ENCODE results near the gene HTR3B.
A peak's percentile ranks its signal among the peaks of the same experiment; 100 is the strongest.

Gene HTR3B

GRCh38 chr11:113949891-113950290, 45.3 kb downstream of the HTR3B start:
- DNase-seq: no peak

DNA sequence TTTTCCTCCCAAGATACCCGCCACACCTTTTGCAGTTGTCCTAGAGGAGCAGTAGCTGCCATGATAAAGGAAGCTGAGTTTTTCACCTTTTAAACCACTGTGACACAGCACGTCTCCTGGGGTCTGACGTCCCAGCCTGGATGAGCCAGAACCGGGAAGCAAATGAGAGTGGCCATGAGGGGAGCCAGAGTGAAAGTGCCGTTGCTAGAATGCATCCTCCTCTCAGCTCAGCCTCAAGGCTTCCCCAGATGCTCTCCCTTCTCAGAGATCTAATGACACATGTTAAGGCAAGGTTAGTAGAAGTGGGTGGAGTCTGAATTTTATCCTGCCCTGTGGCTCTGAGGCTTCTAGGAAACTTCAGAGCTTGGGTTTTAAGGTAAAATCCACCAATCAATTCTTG, 46.9 kb downstream of the HTR3B start:
- DNase-seq: no peak

DNA sequence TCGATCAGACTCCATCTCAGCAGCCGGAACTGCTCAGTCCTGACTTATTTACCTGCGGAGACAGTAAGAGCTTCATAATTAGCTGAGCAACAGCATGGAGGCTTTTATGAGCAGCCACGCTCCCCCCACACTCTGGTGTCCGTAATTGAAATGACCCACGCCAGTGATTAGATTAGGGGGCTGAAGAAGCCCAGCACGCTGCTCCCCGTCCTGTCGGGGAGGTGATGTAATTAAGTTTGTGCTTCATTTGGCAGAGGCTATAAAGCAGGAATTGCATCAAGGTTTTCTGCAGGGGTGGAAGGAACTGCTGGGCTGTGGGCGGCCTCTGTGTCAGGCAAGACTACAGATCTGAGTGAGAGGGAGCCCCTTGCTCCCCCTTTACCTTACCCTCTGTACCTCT, 47.5 kb downstream of the HTR3B start:
- no peak for DNase-seq

GRCh38 chr11:113952588-113952987, 48.0 kb downstream of the HTR3B start:
- DNase-seq: no peak

GRCh38 chr11:113954235-113954634, 49.6 kb downstream of the HTR3B start:
- DNase-seq: no peak

DNA sequence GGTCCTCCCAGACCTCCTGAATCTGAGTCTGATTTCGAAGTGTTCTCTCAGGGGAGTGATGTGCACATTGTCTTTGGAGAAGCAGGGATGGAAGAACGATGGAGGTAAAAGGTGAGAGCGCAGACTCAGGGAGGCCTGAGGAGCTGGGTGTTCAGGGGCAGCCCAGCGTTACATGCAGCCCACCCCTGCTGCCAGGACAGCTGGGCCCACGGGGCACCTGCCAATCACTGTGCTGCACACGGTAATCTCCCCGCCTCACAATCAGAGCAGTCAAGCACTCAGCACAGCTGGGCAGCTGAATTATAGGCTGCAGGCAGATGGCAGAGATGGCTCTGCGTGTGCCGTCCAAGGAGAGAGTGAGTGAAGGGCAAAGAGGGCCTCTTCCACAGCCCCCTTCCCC, 52.4 kb downstream of the HTR3B start:
- no peak for DNase-seq

DNA sequence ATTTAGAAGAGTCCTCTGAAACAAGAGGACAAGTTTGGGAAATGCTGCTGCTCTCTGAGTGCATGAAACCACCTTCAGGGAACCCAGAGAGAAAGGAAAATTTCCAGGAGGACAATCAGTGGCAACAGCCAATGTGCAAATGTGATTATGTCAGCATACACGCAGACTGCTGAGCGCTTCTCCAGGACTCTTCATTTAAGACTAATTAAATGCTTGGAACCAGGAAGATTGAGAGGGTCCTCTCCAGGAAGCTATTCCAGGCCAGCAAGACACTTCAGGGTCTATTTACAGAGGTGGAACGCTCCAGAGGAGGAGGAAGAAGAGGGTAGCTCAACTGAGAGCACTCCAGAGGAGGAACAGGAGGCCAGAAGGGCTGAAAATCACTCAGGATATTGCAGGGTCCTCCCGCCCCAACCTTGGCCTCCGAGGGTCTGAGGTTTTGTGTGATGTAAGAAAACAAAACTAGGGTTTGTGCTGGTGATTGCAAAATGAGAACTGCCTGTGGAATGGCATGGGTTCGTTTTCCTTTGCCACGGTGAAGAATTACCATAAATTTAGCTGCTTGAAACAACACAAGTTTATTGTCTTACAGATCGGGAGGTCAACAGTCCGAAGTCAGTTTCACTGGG, 56.2 kb downstream of the HTR3B start:
- no peak for DNase-seq

DNA sequence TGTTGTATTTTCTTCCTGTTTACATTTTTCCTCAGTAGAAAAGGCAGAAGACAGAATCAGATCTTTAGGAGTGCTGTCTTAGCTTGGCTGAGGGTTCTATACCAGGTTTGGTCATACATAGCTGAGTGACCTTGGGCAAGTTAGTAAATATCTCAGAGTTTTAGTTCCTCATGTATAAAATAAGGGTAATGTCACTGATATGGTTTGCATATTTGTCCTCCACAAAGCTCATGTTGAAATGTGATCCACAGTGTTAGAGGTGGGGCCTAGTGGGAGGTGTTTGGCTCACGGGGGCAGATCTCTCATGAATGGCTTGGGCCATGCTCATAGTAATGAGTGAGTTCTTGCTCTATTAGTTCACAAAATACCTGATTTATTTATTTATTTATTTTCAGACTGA, 62.8 kb downstream of the HTR3B start:
- no peak for DNase-seq

DNA sequence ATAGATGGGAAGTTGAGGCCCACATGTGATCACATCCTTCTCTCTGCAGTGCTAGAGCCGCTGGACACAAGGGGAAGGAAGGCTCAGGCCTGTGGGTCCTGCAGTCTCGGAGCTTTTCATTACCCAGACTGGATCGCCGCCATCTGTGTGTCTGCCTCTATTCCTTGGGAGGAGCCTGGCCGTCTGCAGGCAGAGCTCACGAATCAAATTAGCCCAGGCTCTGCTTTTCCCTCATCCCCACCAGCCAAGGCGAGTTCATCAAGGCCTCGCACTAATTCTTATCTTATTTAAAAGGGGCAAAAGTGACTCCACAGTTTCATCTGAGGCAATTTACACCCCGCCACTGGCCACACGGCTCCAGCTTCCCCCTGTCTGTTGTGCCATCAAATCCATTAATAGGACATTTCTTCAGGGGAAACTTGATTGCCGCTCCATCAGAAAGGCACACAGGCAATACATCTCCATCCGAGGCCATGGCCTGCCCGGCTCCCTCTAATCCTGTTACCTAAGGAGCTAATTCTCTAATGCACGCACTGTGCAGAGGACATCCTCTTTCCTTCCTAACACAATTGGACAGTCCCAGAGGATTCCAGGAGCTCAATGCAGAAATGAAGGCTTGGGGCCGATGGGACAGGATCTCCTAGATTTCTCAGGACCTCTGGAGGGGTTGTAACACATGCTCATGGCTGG, 67.1 kb downstream of the HTR3B start:
- DNase-seq: no peak

DNA sequence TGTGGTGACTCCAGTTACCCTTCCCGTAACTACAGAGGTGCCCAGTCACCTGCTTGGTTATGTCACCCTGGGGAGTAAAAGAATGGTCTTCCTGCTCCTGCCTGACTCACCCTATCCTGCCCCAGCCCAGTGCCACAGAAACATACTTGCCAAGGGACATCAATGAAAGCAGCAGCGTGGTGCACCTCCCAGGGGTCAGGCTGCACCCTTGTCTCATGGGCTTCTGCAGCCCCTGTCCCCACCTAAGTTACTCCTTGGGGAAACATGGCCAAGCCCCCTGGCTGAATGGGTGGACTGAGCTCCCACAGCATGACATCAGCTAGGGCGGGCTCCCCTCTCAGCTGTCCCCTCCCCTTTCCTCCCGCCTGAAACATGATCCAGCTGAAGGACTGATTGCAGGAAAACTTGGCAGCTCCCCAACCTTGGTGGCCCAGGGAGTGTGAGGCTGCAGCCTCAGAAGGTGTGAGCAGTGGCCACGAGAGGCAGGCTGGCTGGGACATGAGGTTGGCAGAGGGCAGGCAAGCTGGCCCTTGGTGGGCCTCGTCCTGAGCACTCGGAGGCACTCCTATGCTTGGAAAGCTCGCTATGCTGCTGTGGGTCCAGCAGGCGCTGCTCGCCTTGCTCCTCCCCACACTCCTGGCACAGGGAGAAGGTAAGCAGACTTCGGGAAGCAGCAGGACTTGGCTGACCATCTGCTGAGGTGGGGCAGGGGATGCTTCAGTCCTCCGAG, 70.3 kb downstream of the HTR3B start, which contains the start of gene HTR3A:
HTR3A (plus strand) TSS at position 368 of the 730 bp plus-strand sequence; CDS start at position 586, 218 bp downstream.
- peak; percentile 76 for DNase-seq

- no peak for DNase-seq
Observed at GRCh38 chr11:113977071-113977490, 72.5 kb downstream of the HTR3B start.

GRCh38 chr11:113977701-113978100, 73.1 kb downstream of the HTR3B start:
- no peak for DNase-seq

GRCh38 chr11:113979431-113979830, 74.8 kb downstream of the HTR3B start:
- no peak for DNase-seq

DNA sequence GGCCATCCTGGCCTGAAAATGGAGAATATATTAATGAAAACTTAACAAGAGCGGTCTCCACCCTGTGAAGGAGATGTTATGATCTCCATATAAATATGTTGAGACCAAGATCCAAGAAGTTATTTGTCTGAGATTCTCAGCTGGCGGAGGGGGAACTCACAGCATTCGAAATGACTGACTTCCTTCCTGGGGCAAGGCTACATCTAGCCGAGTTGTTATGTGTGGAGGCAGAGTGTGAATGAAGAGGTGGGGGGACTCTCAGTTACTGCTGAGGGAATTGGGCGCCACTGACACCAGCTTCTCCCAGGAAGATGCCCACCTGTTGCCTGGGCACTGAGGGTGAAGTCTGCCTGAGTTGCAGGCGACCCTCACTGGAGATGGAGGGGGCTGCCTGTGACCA, 76.2 kb downstream of the HTR3B start:
- DNase-seq: no peak

DNA sequence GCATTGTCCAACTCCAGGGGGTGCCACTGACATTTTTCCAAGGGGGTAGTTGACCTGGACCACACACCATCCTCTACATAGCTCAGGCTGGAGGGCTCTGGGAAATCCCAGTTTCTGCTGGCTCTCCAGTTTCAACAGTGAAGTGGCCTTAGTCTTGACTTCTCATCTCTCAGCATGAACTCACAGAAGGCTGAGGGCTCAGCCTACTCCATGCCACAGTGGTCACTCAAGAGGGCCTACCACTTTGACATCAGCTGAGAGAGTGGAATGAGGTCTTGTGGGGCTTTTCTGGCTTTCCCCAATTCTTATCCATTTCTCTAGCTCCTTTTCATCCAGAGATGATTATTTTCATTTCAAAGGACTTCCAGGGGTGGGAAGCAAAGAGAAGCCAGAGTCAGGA, 77.7 kb downstream of the HTR3B start:
- no peak for DNase-seq

- DNase-seq: no peak
Observed at GRCh38 chr11:113984781-113985180, 80.2 kb downstream of the HTR3B start.

DNA sequence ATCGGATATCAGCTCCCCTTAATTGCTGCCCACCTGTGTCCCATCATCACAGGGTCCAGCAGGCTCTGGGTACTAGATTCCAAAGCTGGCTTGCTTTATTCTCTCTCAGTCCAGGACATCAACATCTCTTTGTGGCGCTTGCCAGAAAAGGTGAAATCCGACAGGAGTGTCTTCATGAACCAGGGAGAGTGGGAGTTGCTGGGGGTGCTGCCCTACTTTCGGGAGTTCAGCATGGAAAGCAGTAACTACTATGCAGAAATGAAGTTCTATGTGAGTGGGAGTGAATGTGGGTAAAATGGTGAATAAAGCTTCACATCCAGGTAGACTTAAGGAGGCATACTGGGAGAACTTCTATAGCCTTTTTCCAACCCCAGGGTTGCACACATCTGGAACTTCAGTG, 81.3 kb downstream of the HTR3B start:
- DNase-seq: no peak

- no peak for DNase-seq
Observed at GRCh38 chr11:113986351-113987140, 82.0 kb downstream of the HTR3B start.

GRCh38 chr11:113989381-113989780, 84.8 kb downstream of the HTR3B start:
- no peak for DNase-seq

DNA sequence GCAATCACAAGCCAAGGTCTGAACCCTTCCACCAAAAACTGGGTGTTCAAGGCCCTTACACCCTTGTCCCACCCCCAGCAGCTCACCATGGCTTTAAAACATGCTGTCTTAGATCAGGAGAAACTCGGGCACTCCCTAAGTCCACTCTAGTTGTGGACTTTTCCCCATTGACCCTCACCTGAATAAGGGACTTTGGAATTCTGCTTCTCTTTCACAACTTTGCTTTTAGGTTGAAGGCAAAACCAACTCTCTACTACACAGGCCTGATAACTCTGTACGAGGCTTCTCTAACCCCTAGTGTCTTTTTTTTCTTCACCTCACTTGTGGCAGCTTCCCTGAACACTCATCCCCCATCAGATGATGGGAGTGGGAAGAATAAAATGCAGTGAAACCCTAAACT, 85.3 kb downstream of the HTR3B start:
- DNase-seq: no peak

DNA sequence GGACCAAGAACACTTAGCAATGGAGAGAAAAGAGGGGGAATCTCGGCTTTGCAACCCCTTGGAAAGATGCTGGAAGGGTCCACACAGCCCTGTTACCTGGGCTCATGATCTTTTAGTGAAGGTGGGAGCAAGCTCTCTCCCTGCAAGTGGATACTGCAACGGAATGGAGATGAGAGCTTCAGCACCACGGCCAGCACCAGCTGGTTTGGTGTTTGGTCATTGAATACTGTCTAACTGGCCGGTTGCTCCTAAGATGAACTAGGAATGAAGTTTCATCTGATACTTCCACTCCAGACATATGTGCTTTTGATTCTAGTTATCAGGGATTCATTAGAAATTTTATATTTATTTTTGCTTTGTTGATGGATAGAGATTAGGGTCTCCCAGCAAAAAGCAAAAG, 86.6 kb downstream of the HTR3B start:
- DNase-seq: no peak

DNA sequence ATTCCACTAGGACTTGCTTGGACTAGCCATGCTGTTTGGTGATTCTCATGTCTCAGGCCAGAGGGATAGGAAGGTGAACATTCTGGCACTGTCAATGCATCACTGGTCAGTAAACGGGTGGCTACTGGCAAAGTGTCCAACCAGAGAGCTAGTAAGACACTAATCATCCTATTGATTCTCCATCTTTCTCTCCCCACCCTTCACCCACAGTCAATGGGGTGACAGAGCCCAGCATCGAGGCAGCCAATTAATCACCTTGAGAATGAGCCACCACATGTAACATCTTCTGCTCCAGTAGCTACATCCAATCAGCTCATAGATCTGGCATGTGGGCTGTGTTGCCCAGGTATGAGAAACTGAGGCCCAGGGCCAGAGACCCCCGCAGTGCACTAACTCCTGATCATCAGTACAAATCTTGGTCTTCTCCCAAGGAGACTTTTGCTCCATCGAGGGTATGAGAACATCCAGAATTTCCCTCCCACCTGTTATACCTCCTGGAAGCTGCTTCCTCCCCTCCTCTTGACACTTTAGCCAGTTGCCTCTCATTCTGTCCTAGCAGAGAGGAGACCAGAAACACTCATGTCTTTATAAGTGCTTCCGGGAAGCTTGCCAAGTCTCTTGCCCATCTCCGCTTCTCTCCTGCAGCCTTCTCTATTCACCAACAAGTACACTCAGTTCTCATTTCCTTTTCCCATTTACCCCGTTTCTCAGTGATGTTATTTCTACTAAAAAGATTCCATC, 87.3 kb downstream of the HTR3B start:
- peak; percentile 71 for DNase-seq

All from NCI-H1436 (cell line).